GM21367 (cell line): ENCODE measurements around the gene NFKBIL1.
"Not testable (repeated sequence)": the region's sequence is repeated elsewhere in the genome, so short reads cannot be mapped to it uniquely, and the experiment has no call there.

Source experiments
- ATAC-seq: cut with Tn5 transposase; IDR thresholded peaks from one replicate; pipeline ENCODE4 v1.9.1; 2021; ENCODE audit not compliant: unreplicated experiment

The NFKBIL1 gene

GRCh38 chr6:31579546-31580437, 32.4 kb downstream of the NFKBIL1 start:
- no peak for ATAC-seq

- no peak for ATAC-seq
These were observed 33.0 kb downstream of the NFKBIL1 start for GRCh38 chr6:31580438-31580740.

GRCh38 chr6:31580807-31581433, 33.5 kb downstream of the NFKBIL1 start:
- peak; percentile 43 for ATAC-seq

- no peak for ATAC-seq
These were observed 34.2 kb downstream of the NFKBIL1 start for GRCh38 chr6:31581434-31582229.

GRCh38 chr6:31582230-31582643, 34.8 kb downstream of the NFKBIL1 start, which contains the start of gene LTB:
TSS of gene LTB (minus strand) at chr6:31582424. CDS start at chr6:31582417, 7 bp downstream.
- no peak for ATAC-seq

- no peak for ATAC-seq
These were observed 38.1 kb downstream of the NFKBIL1 start for GRCh38 chr6:31585491-31585890.

- ATAC-seq, result no peak
These were observed 38.6 kb downstream of the NFKBIL1 start, which contains the start of gene LST1 for GRCh38 chr6:31586008-31586407. TSS of gene LST1 (plus strand) at chr6:31586277. CDS start at chr6:31587300, 1,023 bp downstream.

GRCh38 chr6:31586599-31587281, 39.3 kb downstream of the NFKBIL1 start:
- ATAC-seq, result no peak

- ATAC-seq, result no peak
These were observed 40.7 kb downstream of the NFKBIL1 start for GRCh38 chr6:31587791-31588777.

GRCh38 chr6:31588871-31589650, 41.7 kb downstream of the NFKBIL1 start:
- no peak for ATAC-seq

GRCh38 chr6:31590691-31591090, 43.3 kb downstream of the NFKBIL1 start:
- not testable (repeated sequence) for ATAC-seq

GRCh38 chr6:31592396-31592771, 45.0 kb downstream of the NFKBIL1 start:
- no peak for ATAC-seq

- no peak for ATAC-seq
These were observed 49.6 kb downstream of the NFKBIL1 start for GRCh38 chr6:31597006-31597405.

GRCh38 chr6:31607317-31607716, 59.9 kb downstream of the NFKBIL1 start:
- ATAC-seq, result no peak
